Activated T-helper 1 cell treated with Interleukin-2 at 50 U/mL for 16 hours (primary cell): ENCODE measurements around the gene FAM210A.
"Not testable (repeated sequence)": the region's sequence is repeated elsewhere in the genome, so short reads cannot be mapped to it uniquely, and the experiment has no call there.

Experiments used
- DNase-seq: peaks from one replicate; pipeline ENCODE4 v3.0.0-alpha.2; 2020; ENCODE audit warnings: low read depth

FAM210A gene

GRCh38 chr18:13700153-13700552, 26.2 kb downstream of the FAM210A start:
- DNase-seq, result no peak

- DNase-seq, result no peak
Measured at GRCh38 chr18:13696961-13697360, 29.4 kb downstream of the FAM210A start.

- DNase-seq, result not testable (repeated sequence)
Measured at GRCh38 chr18:13695337-13695736, 31.0 kb downstream of the FAM210A start.

GRCh38 chr18:13690060-13690459, 36.3 kb downstream of the FAM210A start:
- not testable (repeated sequence) for DNase-seq

- DNase-seq, result no peak
Measured at GRCh38 chr18:13688191-13689136, 37.9 kb downstream of the FAM210A start.

- no peak for DNase-seq
Measured at GRCh38 chr18:13684546-13684945, 41.8 kb downstream of the FAM210A start.

- DNase-seq, result no peak
Measured at GRCh38 chr18:13681701-13682100, 44.7 kb downstream of the FAM210A start.

GRCh38 chr18:13680612-13681011, 45.7 kb downstream of the FAM210A start:
- no peak for DNase-seq

- DNase-seq, result not testable (repeated sequence)
Measured at GRCh38 chr18:13677350-13677749, 49.0 kb downstream of the FAM210A start.

- DNase-seq, result no peak
Measured at GRCh38 chr18:13676471-13676870, 49.9 kb downstream of the FAM210A start.

GRCh38 chr18:13672657-13673056, 53.7 kb downstream of the FAM210A start:
- DNase-seq, result no peak

- DNase-seq, result no peak
Measured at GRCh38 chr18:13661779-13662256, 64.5 kb downstream of the FAM210A start.

- no peak for DNase-seq
Measured at GRCh38 chr18:13661051-13661778, 65.1 kb downstream of the FAM210A start.

- DNase-seq, result no peak
Measured at GRCh38 chr18:13660510-13660909, 65.8 kb downstream of the FAM210A start.

GRCh38 chr18:13658436-13659204, 67.7 kb downstream of the FAM210A start:
- no peak for DNase-seq

- no peak for DNase-seq
Measured at GRCh38 chr18:13657974-13658373, 68.4 kb downstream of the FAM210A start.

- no peak for DNase-seq
Measured at GRCh38 chr18:13653746-13654433, 72.5 kb downstream of the FAM210A start.

- DNase-seq, result no peak
Measured at GRCh38 chr18:13649397-13650390, 76.7 kb downstream of the FAM210A start.

- no peak for DNase-seq
Measured at GRCh38 chr18:13647761-13648160, 78.6 kb downstream of the FAM210A start.

- DNase-seq, result no peak
Measured at GRCh38 chr18:13646633-13647032, 79.7 kb downstream of the FAM210A start.
